Liver (tissue), 9 donors: ENCODE measurements around the gene PDE4D. TPM values are rescaled to one million over a fixed set of nuclear protein-coding genes. Genes with fewer than 3 reads are reported as not detected.

Experiments used
- DNase-seq: peaks from one replicate; pipeline ENCODE4 v3.0.0-alpha.2; 2017; ENCODE audit warnings: low spot score
- H3K27ac ChIP-seq, 2 donors: one replicate each; pipeline ENCODE4 v1.7.0; 2013; ENCODE audit warnings: inconsistent platforms in 2 of 2, low read length in 2 of 2, control low read depth in 1 of 2, low read depth in 1 of 2, mild to moderate bottlenecking in 1 of 2
- H3K27me3 ChIP-seq, 4 donors: one replicate each; pipeline versions ENCODE4 v1.6.1 to v1.7.0; 2013; ENCODE audit warnings: low read length in 3 of 4, inconsistent platforms in 1 of 4, mild to moderate bottlenecking in 1 of 4, moderate library complexity in 1 of 4; ENCODE audit not compliant: control insufficient read depth in 4 of 4, insufficient read depth in 4 of 4
- H3K36me3 ChIP-seq, 4 donors: one replicate each; pipeline versions ENCODE4 v1.6.1 to v1.7.0; 2013; ENCODE audit warnings: low read length in 3 of 4, mild to moderate bottlenecking in 3 of 4, low read depth in 1 of 4, moderate library complexity in 1 of 4; ENCODE audit not compliant: control insufficient read depth in 4 of 4, insufficient read depth in 3 of 4
- H3K4me1 ChIP-seq, 4 donors: one replicate each; pipeline versions ENCODE4 v1.6.1 to v1.7.0; 2013; ENCODE audit warnings: low read length in 3 of 4, mild to moderate bottlenecking in 3 of 4, moderate library complexity in 1 of 4; ENCODE audit not compliant: control insufficient read depth in 4 of 4, insufficient read depth in 4 of 4
- H3K4me3 ChIP-seq, 3 donors: one replicate each; pipeline versions ENCODE4 v1.6.1 to v1.7.0; 2013; ENCODE audit warnings: low read length in 3 of 3, control low read depth in 1 of 3, low read depth in 1 of 3, mild to moderate bottlenecking in 1 of 3
- H3K9ac ChIP-seq, 2 donors: one replicate each; pipeline ENCODE4 v1.7.0; 2013; ENCODE audit warnings: low read length in 2 of 2, mild to moderate bottlenecking in 2 of 2, moderate library complexity in 2 of 2, control low read depth in 1 of 2, low read depth in 1 of 2
- H3K9me3 ChIP-seq, 4 donors: one replicate each; pipeline versions ENCODE4 v1.6.1 to v1.7.0; 2013; ENCODE audit warnings: low read length in 3 of 4; ENCODE audit not compliant: control insufficient read depth in 4 of 4
- EGR1 ChIP-seq, 2 donors: IDR thresholded peaks; 2 replicates each; pipeline ENCODE4 v1.6.1; 2016 to 2018; ENCODE audit warnings: antibody characterized with exemption in 2 of 2, low read depth in 2 of 2
- FOXA1 ChIP-seq: IDR thresholded peaks from 2 replicates; pipeline ENCODE4 v1.6.1; 2016; ENCODE audit warnings: antibody characterized with exemption
- GABPA ChIP-seq, 2 donors: IDR thresholded peaks in 1 of 2; conservative IDR thresholded peaks in 1 of 2; 2 replicates each; pipeline ENCODE4 v1.6.1; 2016; ENCODE audit warnings: antibody characterized with exemption in 2 of 2, mild to moderate bottlenecking in 1 of 2, moderate library complexity in 1 of 2
- HNF4A ChIP-seq, 2 donors: conservative IDR thresholded peaks; 2 replicates each; pipeline ENCODE4 v1.6.1; 2016; ENCODE audit warnings: antibody characterized with exemption in 2 of 2, mild to moderate bottlenecking in 2 of 2
- JUND ChIP-seq, 2 donors: IDR thresholded peaks; 2 replicates each; pipeline ENCODE4 v1.6.1; 2016; ENCODE audit warnings: antibody characterized with exemption in 2 of 2
- NR2F2 ChIP-seq: IDR thresholded peaks from 2 replicates; pipeline ENCODE4 v1.6.1; 2016; ENCODE audit warnings: antibody characterized with exemption
- RAD21 ChIP-seq, 2 donors: IDR thresholded peaks; 2 replicates each; pipeline ENCODE4 v1.6.1; 2016; ENCODE audit warnings: antibody characterized with exemption in 2 of 2, mild to moderate bottlenecking in 2 of 2
- RXRA ChIP-seq, 2 donors: IDR thresholded peaks; 2 replicates each; pipeline ENCODE4 v1.6.1; 2017 to 2018; ENCODE audit warnings: antibody characterized with exemption in 2 of 2, mild to moderate bottlenecking in 1 of 2
- SP1 ChIP-seq: IDR thresholded peaks from 2 replicates; pipeline ENCODE4 v1.6.1; 2018; ENCODE audit warnings: antibody characterized with exemption, mild to moderate bottlenecking
- YY1 ChIP-seq: IDR thresholded peaks from 2 replicates; pipeline ENCODE4 v1.6.1; 2016; ENCODE audit warnings: antibody characterized with exemption, mild to moderate bottlenecking
- WGBS: extraction: QIAGEN DNeasy Blood & Tissue Kit; methylation state at CpG from one replicate; pipeline ENCODE4 v1.1.7; 2013; 5-methylcytosine and 5-hydroxymethylcytosine counted together
- polyA plus RNA-seq, 2 donors: library from polyadenylated mRNA; stranded (reverse) in 1 of 2; unstranded in 1 of 2; fragments of 200-250 nt in 1 of 2; fragments of >200 nt in 1 of 2; fragmentation: Nextera tagmentation in 1 of 2; extraction: Ambion mirVana in 1 of 2; gene quantifications; one replicate each; pipeline versions ENCODE4 v1.2.1 to v1.2.3, GENCODE V29; 2013 to 2015
- total RNA-seq, 2 donors: library from RNA; depleted of rRNA; stranded (reverse); fragments of >200 nt; gene quantifications; one replicate each; pipeline ENCODE4 v1.2.3, GENCODE V29; 2014
- TF ChIP-seq, protein P1 (sequence below): IDR thresholded peaks from 2 replicates; pipeline ENCODE4 v1.6.1; 2016; ENCODE audit warnings: antibody characterized with exemption, mild to moderate bottlenecking
- TF ChIP-seq, protein P2 (sequence below): fragments of 150-350 bp; IDR thresholded peaks from 2 replicates; pipeline ENCODE4 v1.5.1; 2017; ENCODE audit warnings: improper control_type of control experiment, low read depth, low read length; ENCODE audit not compliant: missing input control
- TF ChIP-seq, protein P3 (sequence below): IDR thresholded peaks from 2 replicates; pipeline ENCODE4 v1.6.1; 2016; ENCODE audit warnings: antibody characterized with exemption
- TF ChIP-seq, protein P4 (sequence below): IDR thresholded peaks from 2 replicates; pipeline ENCODE4 v1.6.1; 2016; ENCODE audit warnings: antibody characterized with exemption
- TF ChIP-seq, protein P5 (sequence below): IDR thresholded peaks from 2 replicates; pipeline ENCODE4 v1.6.1; 2016; ENCODE audit warnings: antibody characterized with exemption
- donor health status: healthy.
- donor health status: healthy.
- donor health status: healthy.
- donor health status: healthy.
- donor health status: healthy.

PDE4D gene
- total and polyA plus RNA-seq, 4 donors = 0.67 to 11.9 (median 6.5) TPM

DNA sequence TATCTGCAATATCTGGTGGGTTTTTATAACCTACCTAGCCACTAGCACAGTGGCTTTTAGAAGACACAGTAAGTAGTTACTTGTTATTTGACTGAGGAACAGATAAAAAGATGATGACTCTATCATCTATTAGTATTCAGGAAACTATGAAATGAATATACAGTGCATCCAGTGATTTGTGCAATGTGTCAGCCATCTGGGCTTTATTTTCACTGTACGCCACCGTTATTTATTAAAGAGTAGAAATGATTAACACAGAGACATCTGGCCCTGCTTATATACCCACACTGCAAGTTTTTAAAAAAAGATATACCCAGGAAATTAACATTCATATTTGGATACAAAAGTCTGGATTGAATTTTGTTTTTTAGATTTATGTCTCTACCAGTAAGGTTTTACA lies 408.4 kb downstream of the PDE4D start (continued):
- TF ChIP-seq, protein P1, sequence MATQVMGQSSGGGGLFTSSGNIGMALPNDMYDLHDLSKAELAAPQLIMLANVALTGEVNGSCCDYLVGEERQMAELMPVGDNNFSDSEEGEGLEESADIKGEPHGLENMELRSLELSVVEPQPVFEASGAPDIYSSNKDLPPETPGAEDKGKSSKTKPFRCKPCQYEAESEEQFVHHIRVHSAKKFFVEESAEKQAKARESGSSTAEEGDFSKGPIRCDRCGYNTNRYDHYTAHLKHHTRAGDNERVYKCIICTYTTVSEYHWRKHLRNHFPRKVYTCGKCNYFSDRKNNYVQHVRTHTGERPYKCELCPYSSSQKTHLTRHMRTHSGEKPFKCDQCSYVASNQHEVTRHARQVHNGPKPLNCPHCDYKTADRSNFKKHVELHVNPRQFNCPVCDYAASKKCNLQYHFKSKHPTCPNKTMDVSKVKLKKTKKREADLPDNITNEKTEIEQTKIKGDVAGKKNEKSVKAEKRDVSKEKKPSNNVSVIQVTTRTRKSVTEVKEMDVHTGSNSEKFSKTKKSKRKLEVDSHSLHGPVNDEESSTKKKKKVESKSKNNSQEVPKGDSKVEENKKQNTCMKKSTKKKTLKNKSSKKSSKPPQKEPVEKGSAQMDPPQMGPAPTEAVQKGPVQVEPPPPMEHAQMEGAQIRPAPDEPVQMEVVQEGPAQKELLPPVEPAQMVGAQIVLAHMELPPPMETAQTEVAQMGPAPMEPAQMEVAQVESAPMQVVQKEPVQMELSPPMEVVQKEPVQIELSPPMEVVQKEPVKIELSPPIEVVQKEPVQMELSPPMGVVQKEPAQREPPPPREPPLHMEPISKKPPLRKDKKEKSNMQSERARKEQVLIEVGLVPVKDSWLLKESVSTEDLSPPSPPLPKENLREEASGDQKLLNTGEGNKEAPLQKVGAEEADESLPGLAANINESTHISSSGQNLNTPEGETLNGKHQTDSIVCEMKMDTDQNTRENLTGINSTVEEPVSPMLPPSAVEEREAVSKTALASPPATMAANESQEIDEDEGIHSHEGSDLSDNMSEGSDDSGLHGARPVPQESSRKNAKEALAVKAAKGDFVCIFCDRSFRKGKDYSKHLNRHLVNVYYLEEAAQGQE = no peak
- TF ChIP-seq NR2F2 = no peak

DNA sequence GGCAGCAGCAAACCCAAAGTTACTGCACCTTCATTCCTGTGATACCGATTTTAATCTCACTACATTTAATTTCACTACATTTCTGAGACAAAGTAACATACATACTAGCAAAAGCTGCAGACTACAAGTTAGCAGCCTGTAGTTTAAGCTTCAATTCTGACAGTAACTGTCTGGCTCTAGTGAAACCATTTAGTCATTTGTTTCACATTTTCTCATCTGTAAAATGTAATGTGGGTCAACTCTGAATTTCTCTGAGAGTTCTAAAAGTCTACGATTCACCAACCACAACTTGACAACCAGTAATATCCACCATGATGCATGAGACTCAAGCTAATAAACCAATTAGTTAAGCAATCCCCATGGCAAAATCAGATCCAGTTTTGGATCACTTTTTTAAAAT lies 408.9 kb downstream of the PDE4D start:
- Histone ChIP-seq H3K36me3 (no peaks in the 10 kb centered on the region), H3K27ac (no peak overlapping the region), H3K9me3 (no peaks in the 10 kb centered on the region), H3K27me3 (no peaks in the 10 kb centered on the region), H3K4me1 (peaks cover 0 to 4% (median 0%) of the 10 kb centered on the region in 4 donors), H3K4me3 (no peak overlapping the region), H3K9ac (no peak overlapping the region)
- 82% methylated on average over 2 of the region's 2 CpGs for WGBS
- no peak for DNase-seq
- TF ChIP-seq, protein P2, sequence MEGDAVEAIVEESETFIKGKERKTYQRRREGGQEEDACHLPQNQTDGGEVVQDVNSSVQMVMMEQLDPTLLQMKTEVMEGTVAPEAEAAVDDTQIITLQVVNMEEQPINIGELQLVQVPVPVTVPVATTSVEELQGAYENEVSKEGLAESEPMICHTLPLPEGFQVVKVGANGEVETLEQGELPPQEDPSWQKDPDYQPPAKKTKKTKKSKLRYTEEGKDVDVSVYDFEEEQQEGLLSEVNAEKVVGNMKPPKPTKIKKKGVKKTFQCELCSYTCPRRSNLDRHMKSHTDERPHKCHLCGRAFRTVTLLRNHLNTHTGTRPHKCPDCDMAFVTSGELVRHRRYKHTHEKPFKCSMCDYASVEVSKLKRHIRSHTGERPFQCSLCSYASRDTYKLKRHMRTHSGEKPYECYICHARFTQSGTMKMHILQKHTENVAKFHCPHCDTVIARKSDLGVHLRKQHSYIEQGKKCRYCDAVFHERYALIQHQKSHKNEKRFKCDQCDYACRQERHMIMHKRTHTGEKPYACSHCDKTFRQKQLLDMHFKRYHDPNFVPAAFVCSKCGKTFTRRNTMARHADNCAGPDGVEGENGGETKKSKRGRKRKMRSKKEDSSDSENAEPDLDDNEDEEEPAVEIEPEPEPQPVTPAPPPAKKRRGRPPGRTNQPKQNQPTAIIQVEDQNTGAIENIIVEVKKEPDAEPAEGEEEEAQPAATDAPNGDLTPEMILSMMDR = no peak
- TF ChIP-seq, protein P3, sequence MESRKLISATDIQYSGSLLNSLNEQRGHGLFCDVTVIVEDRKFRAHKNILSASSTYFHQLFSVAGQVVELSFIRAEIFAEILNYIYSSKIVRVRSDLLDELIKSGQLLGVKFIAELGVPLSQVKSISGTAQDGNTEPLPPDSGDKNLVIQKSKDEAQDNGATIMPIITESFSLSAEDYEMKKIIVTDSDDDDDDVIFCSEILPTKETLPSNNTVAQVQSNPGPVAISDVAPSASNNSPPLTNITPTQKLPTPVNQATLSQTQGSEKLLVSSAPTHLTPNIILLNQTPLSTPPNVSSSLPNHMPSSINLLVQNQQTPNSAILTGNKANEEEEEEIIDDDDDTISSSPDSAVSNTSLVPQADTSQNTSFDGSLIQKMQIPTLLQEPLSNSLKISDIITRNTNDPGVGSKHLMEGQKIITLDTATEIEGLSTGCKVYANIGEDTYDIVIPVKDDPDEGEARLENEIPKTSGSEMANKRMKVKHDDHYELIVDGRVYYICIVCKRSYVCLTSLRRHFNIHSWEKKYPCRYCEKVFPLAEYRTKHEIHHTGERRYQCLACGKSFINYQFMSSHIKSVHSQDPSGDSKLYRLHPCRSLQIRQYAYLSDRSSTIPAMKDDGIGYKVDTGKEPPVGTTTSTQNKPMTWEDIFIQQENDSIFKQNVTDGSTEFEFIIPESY = no peak
- TF ChIP-seq RAD21 (IDR thresholded peaks at IDR 0.05) (no peak), HNF4A (conservative IDR thresholded peaks at IDR 0.05) (no peak), SP1 (no peak), RXRA (IDR thresholded peaks at IDR 0.05) (no peak), YY1 (no peak), FOXA1 (no peak), NR2F2 (no peak), GABPA (IDR thresholded peaks at IDR 0.05 in 1 of 2, conservative IDR thresholded peaks at IDR 0.05 in 1 of 2) (no peak), JUND (IDR thresholded peaks at IDR 0.05) (no peak), EGR1 (IDR thresholded peaks at IDR 0.05; ENCODE audit: low read depth in 2 of 2) (no peak)
- TF ChIP-seq, protein P4, sequence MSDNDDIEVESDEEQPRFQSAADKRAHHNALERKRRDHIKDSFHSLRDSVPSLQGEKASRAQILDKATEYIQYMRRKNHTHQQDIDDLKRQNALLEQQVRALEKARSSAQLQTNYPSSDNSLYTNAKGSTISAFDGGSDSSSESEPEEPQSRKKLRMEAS = no peak
- TF ChIP-seq, protein P5, sequence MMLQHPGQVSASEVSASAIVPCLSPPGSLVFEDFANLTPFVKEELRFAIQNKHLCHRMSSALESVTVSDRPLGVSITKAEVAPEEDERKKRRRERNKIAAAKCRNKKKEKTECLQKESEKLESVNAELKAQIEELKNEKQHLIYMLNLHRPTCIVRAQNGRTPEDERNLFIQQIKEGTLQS = no peak
